HEK293 (cell line): ENCODE results near the gene YIPF2.

Experiments used
- CTCF ChIA-PET: fragments of 350-600 bp; formaldehyde crosslinking; extraction: SDS; loops from one replicate; lab custom pipeline; 2021; ENCODE audit warnings: antibody characterized with exemption; lab: Yijun Ruan, JAX
- POLR2A ChIA-PET: fragments of 300-600 bp; formaldehyde crosslinking; extraction: SDS; loops from one replicate; lab custom pipeline; 2020; ENCODE audit warnings: antibody characterized with exemption, inconsistent platforms; lab: Yijun Ruan, JAX
- H3K27ac ChIP-seq: fragments of 200-500 bp; sonication (Bioruptor generic); 2 replicates; pipeline ENCODE4 v1.5.1; 2014; ENCODE audit warnings: low read depth, low read length, control low read depth, inconsistent platforms; ENCODE audit errors: extremely low read depth
- H3K36me3 ChIP-seq, 2 experiments: fragments of 200-500 bp in 1 of 2; sonication (Bioruptor generic) in 1 of 2; 1 replicate in 1 of 2; 2 replicates in 1 of 2; pipeline ENCODE4 v1.5.1; 2014 to 2017; ENCODE audit warnings: inconsistent platforms in 2 of 2, low read length in 2 of 2; ENCODE audit not compliant: control insufficient read depth in 2 of 2, insufficient read depth in 1 of 2
- H3K4me1 ChIP-seq: fragments of 200-500 bp; sonication (Bioruptor generic); 2 replicates; pipeline ENCODE4 v1.5.1; 2014; ENCODE audit warnings: mild to moderate bottlenecking, low read length, inconsistent platforms; ENCODE audit not compliant: control insufficient read depth, insufficient read depth
- H3K4me3 ChIP-seq: 2 replicates; pipeline ENCODE4 v1.5.1; 2011; ENCODE audit warnings: low read depth, mild to moderate bottlenecking, control low read depth, low read length, moderate library complexity
- H3K9me3 ChIP-seq: fragments of 200-500 bp; sonication (Bioruptor generic); 2 replicates; pipeline ENCODE4 v1.5.1; 2014; ENCODE audit warnings: low read depth, low read length, inconsistent platforms; ENCODE audit not compliant: control insufficient read depth, insufficient read depth
- ATF2 ChIP-seq: fragments of 450-650 bp; formaldehyde crosslinking; IDR thresholded peaks from 2 replicates; pipeline ENCODE4 v1.5.1; 2016; ENCODE audit warnings: missing biosample characterization, missing genetic modification characterization, low read depth
- SETDB1 ChIP-seq: IDR thresholded peaks from one replicate; pipeline ENCODE4 v1.6.1; 2017; ENCODE audit warnings: mild to moderate bottlenecking, low read length, moderate library complexity, mixed read lengths; ENCODE audit not compliant: insufficient read length
- TCF7L2 ChIP-seq: IDR thresholded peaks from 2 replicates; pipeline ENCODE4 v1.6.1; 2011; ENCODE audit warnings: low read depth, mild to moderate bottlenecking, inconsistent platforms, low read length, moderate library complexity, borderline replicate concordance
- ZNF335 ChIP-seq: fragments of 450-650 bp; formaldehyde crosslinking; conservative IDR thresholded peaks from 2 replicates; pipeline ENCODE4 v1.5.1; 2016; ENCODE audit warnings: missing biosample characterization, missing genetic modification characterization
- ZNF433 ChIP-seq: fragments of 450-650 bp; formaldehyde crosslinking; IDR thresholded peaks from 2 replicates; pipeline ENCODE4 v1.5.1; 2016; ENCODE audit warnings: missing biosample characterization, missing genetic modification characterization, low read depth
- ZNF501 ChIP-seq: fragments of 450-650 bp; formaldehyde crosslinking; IDR thresholded peaks from 2 replicates; pipeline ENCODE4 v1.5.1; 2016; ENCODE audit warnings: missing biosample characterization, missing genetic modification characterization
- ZSCAN4 ChIP-seq: fragments of 450-650 bp; formaldehyde crosslinking; IDR thresholded peaks from 2 replicates; pipeline ENCODE4 v1.5.1; 2017; ENCODE audit warnings: missing biosample characterization, missing genetic modification characterization
- TF ChIP-seq, protein P1 (sequence below): fragments of 450-650 bp; formaldehyde crosslinking; IDR thresholded peaks from 2 replicates; pipeline ENCODE4 v1.5.1; 2017; ENCODE audit warnings: missing biosample characterization, missing genetic modification characterization
- TF ChIP-seq, protein P2 (sequence below): fragments of 450-650 bp; formaldehyde crosslinking; IDR thresholded peaks from 2 replicates; pipeline ENCODE4 v1.5.1; 2017; ENCODE audit warnings: missing biosample characterization, missing genetic modification characterization
- TF ChIP-seq, protein P3 (sequence below): fragments of 450-650 bp; formaldehyde crosslinking; conservative IDR thresholded peaks from 2 replicates; pipeline ENCODE4 v1.5.1; 2016; ENCODE audit warnings: low read depth, missing biosample characterization, missing genetic modification characterization
- TF ChIP-seq, protein P4 (sequence below): fragments of 450-650 bp; formaldehyde crosslinking; IDR thresholded peaks from 2 replicates; pipeline ENCODE4 v1.5.1; 2016; ENCODE audit warnings: missing biosample characterization, missing genetic modification characterization

Gene YIPF2

GRCh38 chr19:10963865-10964264 is 35.4 kb upstream of the YIPF2 start:
- Histone ChIP-seq H3K4me3 (no peak overlapping the region), H3K27ac (no peak overlapping the region), H3K9me3 (no peaks in the 10 kb centered on the region), H3K36me3 (peaks cover 0 to 2% of the 10 kb centered on the region in 2 experiments; a peak in 2 of 3 replicates), H3K4me1 (peaks cover 7% of the 10 kb centered on the region)
- ChIA-PET POLR2A (interaction anchor here (0.7 to 0.8 kb wide), 3 partner anchors 12 to 192 kb away, joined by 3 to 5 read pairs (median 4); no protein-coding TSS in a partner anchor), CTCF (no interaction called here)
- TF ChIP-seq, protein P1, sequence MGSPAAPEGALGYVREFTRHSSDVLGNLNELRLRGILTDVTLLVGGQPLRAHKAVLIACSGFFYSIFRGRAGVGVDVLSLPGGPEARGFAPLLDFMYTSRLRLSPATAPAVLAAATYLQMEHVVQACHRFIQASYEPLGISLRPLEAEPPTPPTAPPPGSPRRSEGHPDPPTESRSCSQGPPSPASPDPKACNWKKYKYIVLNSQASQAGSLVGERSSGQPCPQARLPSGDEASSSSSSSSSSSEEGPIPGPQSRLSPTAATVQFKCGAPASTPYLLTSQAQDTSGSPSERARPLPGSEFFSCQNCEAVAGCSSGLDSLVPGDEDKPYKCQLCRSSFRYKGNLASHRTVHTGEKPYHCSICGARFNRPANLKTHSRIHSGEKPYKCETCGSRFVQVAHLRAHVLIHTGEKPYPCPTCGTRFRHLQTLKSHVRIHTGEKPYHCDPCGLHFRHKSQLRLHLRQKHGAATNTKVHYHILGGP (tag by site-specific recombination): no peak
- TF ChIP-seq ATF2 (tag by site-specific recombination): peak; percentile 88
- no peak for TF ChIP-seq TCF7L2
- TF ChIP-seq, protein P2, sequence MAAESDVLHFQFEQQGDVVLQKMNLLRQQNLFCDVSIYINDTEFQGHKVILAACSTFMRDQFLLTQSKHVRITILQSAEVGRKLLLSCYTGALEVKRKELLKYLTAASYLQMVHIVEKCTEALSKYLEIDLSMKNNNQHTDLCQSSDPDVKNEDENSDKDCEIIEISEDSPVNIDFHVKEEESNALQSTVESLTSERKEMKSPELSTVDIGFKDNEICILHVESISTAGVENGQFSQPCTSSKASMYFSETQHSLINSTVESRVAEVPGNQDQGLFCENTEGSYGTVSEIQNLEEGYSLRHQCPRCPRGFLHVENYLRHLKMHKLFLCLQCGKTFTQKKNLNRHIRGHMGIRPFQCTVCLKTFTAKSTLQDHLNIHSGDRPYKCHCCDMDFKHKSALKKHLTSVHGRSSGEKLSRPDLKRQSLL (tag by site-specific recombination): peak; percentile 32; the same call in 1 of the 2 replicates

- CTCF ChIA-PET: interaction anchor here (0.7 to 1.0 kb wide), 2 partner anchors 83 to 99 kb away, joined by 3 read pairs; no protein-coding TSS in a partner anchor
- Histone ChIP-seq H3K36me3 (peaks cover 0 to 2% of the 10 kb centered on the region in 2 experiments; a peak in 2 of 3 replicates), H3K27ac (no peak overlapping the region), H3K4me1 (peaks cover 5% of the 10 kb centered on the region), H3K4me3 (no peak overlapping the region), H3K9me3 (no peaks in the 10 kb centered on the region)
- POLR2A ChIA-PET: no interaction called here
- TF ChIP-seq SETDB1 (no peak), ZNF335 (tag by site-specific recombination) (no peak), ZSCAN4 (tag by site-specific recombination) (no peak), ZNF501 (tag by site-specific recombination) (no peak), ZNF433 (tag by site-specific recombination) (no peak)
- TF ChIP-seq, protein P3, sequence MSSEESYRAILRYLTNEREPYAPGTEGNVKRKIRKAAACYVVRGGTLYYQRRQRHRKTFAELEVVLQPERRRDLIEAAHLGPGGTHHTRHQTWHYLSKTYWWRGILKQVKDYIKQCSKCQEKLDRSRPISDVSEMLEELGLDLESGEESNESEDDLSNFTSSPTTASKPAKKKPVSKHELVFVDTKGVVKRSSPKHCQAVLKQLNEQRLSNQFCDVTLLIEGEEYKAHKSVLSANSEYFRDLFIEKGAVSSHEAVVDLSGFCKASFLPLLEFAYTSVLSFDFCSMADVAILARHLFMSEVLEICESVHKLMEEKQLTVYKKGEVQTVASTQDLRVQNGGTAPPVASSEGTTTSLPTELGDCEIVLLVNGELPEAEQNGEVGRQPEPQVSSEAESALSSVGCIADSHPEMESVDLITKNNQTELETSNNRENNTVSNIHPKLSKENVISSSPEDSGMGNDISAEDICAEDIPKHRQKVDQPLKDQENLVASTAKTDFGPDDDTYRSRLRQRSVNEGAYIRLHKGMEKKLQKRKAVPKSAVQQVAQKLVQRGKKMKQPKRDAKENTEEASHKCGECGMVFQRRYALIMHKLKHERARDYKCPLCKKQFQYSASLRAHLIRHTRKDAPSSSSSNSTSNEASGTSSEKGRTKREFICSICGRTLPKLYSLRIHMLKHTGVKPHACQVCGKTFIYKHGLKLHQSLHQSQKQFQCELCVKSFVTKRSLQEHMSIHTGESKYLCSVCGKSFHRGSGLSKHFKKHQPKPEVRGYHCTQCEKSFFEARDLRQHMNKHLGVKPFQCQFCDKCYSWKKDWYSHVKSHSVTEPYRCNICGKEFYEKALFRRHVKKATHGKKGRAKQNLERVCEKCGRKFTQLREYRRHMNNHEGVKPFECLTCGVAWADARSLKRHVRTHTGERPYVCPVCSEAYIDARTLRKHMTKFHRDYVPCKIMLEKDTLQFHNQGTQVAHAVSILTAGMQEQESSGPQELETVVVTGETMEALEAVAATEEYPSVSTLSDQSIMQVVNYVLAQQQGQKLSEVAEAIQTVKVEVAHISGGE (tag by site-specific recombination): no peak
- TF ChIP-seq, protein P4, sequence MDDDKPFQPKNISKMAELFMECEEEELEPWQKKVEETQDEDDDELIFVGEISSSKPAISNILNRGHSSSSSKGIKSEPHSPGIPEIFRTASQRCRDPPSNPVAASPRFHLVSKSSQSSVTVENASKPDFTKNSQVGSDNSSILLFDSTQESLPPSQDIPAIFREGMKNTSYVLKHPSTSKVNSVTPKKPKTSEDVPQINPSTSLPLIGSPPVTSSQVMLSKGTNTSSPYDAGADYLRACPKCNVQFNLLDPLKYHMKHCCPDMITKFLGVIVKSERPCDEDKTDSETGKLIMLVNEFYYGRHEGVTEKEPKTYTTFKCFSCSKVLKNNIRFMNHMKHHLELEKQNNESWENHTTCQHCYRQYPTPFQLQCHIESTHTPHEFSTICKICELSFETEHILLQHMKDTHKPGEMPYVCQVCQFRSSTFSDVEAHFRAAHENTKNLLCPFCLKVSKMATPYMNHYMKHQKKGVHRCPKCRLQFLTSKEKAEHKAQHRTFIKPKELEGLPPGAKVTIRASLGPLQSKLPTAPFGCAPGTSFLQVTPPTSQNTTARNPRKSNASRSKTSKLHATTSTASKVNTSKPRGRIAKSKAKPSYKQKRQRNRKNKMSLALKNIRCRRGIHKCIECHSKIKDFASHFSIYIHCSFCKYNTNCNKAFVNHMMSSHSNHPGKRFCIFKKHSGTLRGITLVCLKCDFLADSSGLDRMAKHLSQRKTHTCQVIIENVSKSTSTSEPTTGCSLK (tag by site-specific recombination): no peak
These were observed 34.4 kb upstream of the YIPF2 start for GRCh38 chr19:10962863-10963262.
